ENCODE measurements around the gene PLXND1. TPM values are rescaled to one million over a fixed set of nuclear protein-coding genes. Genes with fewer than 3 reads are reported as not detected.

The PLXND1 gene
- total RNA-seq, 4 donors from 2014 or later, result 13.1 to 305 (median 48.2) TPM

GRCh38 chr3:129593230-129593594 lies 13.3 kb downstream of the PLXND1 start:
- Histone ChIP-seq H3K4me1 (peaks cover 0 to 64% (median 13%) of the 10 kb centered on the region in 4 donors), H3K4me3 (no peak overlapping the region), H3K36me3 (no peaks in the 10 kb centered on the region), H3K27me3 (no peaks in the 10 kb centered on the region), H3K27ac (peak overlapping the region; percentile 56 to 83 (median 66)), H3K9me3 (no peaks in the 10 kb centered on the region)
- TF ChIP-seq CTCF (IDR thresholded peaks at IDR 0.05) (no peak), POLR2A (IDR thresholded peaks at IDR 0.05) (no peak)
- no peak for DNase-seq

GRCh38 chr3:129592381-129593131 lies 13.9 kb downstream of the PLXND1 start:
- peak in 1 of 3 donors; percentile 76 for DNase-seq
- Histone ChIP-seq H3K9me3 (no peaks in the 10 kb centered on the region), H3K27me3 (no peaks in the 10 kb centered on the region), H3K36me3 (no peaks in the 10 kb centered on the region), H3K4me1 (peaks cover 0 to 61% (median 13%) of the 10 kb centered on the region in 4 donors), H3K4me3 (no peak overlapping the region), H3K27ac (peak overlapping the region; percentile 56 to 83 (median 66))
- TF ChIP-seq POLR2A (IDR thresholded peaks at IDR 0.05) (no peak), CTCF (IDR thresholded peaks at IDR 0.05) (no peak)

- H3K4me1 ChIP-seq, result peaks cover 0 to 61% (median 12%) of the 10 kb centered on the region in 4 donors
- no peak overlapping the region for H3K4me3 ChIP-seq
- no peak for TF ChIP-seq CTCF (IDR thresholded peaks at IDR 0.05)
- TF ChIP-seq POLR2A (IDR thresholded peaks at IDR 0.05), result no peak
- H3K9me3 ChIP-seq, result no peaks in the 10 kb centered on the region
- no peaks in the 10 kb centered on the region for H3K27me3 ChIP-seq
- peak overlapping the region in 3 of 4 donors; percentile 56 to 83 (median 75) for H3K27ac ChIP-seq
- H3K36me3 ChIP-seq, result no peaks in the 10 kb centered on the region
- no peak for DNase-seq
Observed at GRCh38 chr3:129591932-129592331, 14.5 kb downstream of the PLXND1 start.

- TF ChIP-seq CTCF (IDR thresholded peaks at IDR 0.05) (no peak), POLR2A (IDR thresholded peaks at IDR 0.05) (no peak)
- Histone ChIP-seq H3K9me3 (no peaks in the 10 kb centered on the region), H3K27me3 (no peaks in the 10 kb centered on the region), H3K36me3 (no peaks in the 10 kb centered on the region), H3K4me3 (no peak overlapping the region), H3K4me1 (peaks cover 0 to 50% (median 11%) of the 10 kb centered on the region in 4 donors), H3K27ac (no peak overlapping the region)
- no peak for DNase-seq
Observed at GRCh38 chr3:129590215-129590614, 16.3 kb downstream of the PLXND1 start.

GRCh38 chr3:129587566-129588210 lies 18.8 kb downstream of the PLXND1 start:
- H3K27ac ChIP-seq, result peak overlapping the region in 1 of 4 donors; percentile 27
- no peaks in the 10 kb centered on the region for H3K9me3 ChIP-seq
- peaks cover 0 to 27% (median 0%) of the 10 kb centered on the region in 4 donors for H3K4me1 ChIP-seq
- no peak for DNase-seq
- TF ChIP-seq CTCF (IDR thresholded peaks at IDR 0.05) (no peak), POLR2A (IDR thresholded peaks at IDR 0.05) (no peak)
- H3K4me3 ChIP-seq, result no peak overlapping the region
- peaks cover 0 to 6% (median 0%) of the 10 kb centered on the region in 3 donors for H3K36me3 ChIP-seq
- no peaks in the 10 kb centered on the region for H3K27me3 ChIP-seq
